B cell (primary cell): Measurements from ENCODE around the gene RBP3. TPM values are rescaled to one million over a fixed set of nuclear protein-coding genes. Genes with fewer than 3 reads are reported as not detected.

Experiments used
- ATAC-seq: fragments of 200-7000 bp; cut with Tn5 transposase; one replicate; pipeline ENCODE4 v1.10.0; 2021; ENCODE audit warnings: low read depth, mild to moderate bottlenecking, moderate number of reproducible peaks, moderate library complexity
- CTCF ChIA-PET: fragments of 350-600 bp; sonication (Branson Sonifier 250); formaldehyde crosslinking; loops from one replicate; lab custom pipeline; 2021; ENCODE audit warnings: antibody characterized with exemption, inconsistent platforms; lab: Charles Lee
- POLR2A ChIA-PET: fragments of 350-600 bp; sonication (Branson Sonifier 250); formaldehyde crosslinking; loops from one replicate; lab custom pipeline; 2021; ENCODE audit warnings: antibody characterized with exemption; lab: Charles Lee
- DNase-seq: peaks from one replicate; pipeline ENCODE4 v3.0.0; 2013
- H2AFZ ChIP-seq: 2 replicates; pipeline ENCODE4 v1.6.1; 2012; ENCODE audit warnings: mild to moderate bottlenecking, low read depth, low read length; ENCODE audit not compliant: insufficient read depth, poor library complexity, severe bottlenecking
- H3K27ac ChIP-seq, 2 donors: 1 replicate in 1 of 2; 2 replicates in 1 of 2; pipeline ENCODE4 v1.5.1; 2012 to 2013; ENCODE audit warnings: low read length in 2 of 2, mild to moderate bottlenecking in 2 of 2, moderate library complexity in 1 of 2
- H3K27me3 ChIP-seq, 4 experiments: fragments of 200-600 bp in 1 of 4; sonication (generic) in 1 of 4; replicated peaks in 1 of 4; 1 replicate in 2 of 4; 2 replicates in 2 of 4; pipeline versions ENCODE4 v1.6.1 to v1.7.0; 2013 to 2016; ENCODE audit warnings: low read length in 3 of 4, mild to moderate bottlenecking in 2 of 4, mixed read lengths in 1 of 4, moderate library complexity in 1 of 4; ENCODE audit not compliant: insufficient read depth in 4 of 4, control insufficient read depth in 3 of 4; ENCODE audit errors: control extremely low read depth in 1 of 4
- H3K36me3 ChIP-seq, 2 experiments: replicated peaks in 1 of 2; 1 replicate in 1 of 2; 2 replicates in 1 of 2; pipeline versions ENCODE4 v1.6.1 to v1.7.1; 2013; ENCODE audit warnings: low read length in 1 of 2; ENCODE audit not compliant: insufficient read depth in 2 of 2, control insufficient read depth in 1 of 2; ENCODE audit errors: control extremely low read depth in 1 of 2, extremely low read depth in 1 of 2
- H3K4me1 ChIP-seq, 2 donors: fragments of 200-600 bp in 1 of 2; sonication (generic) in 1 of 2; 1 replicate in 1 of 2; 2 replicates in 1 of 2; pipeline versions ENCODE4 v1.5.1 to v1.6.1; 2013 to 2017; ENCODE audit warnings: low read length in 2 of 2; ENCODE audit not compliant: control insufficient read depth in 2 of 2, insufficient read depth in 2 of 2
- H3K4me2 ChIP-seq: replicated peaks from 2 replicates; pipeline ENCODE3; 2012; ENCODE audit warnings: mild to moderate bottlenecking, low read depth, low read length; ENCODE audit not compliant: poor library complexity, severe bottlenecking
- H3K4me3 ChIP-seq, 5 experiments: fragments of 200-600 bp in 1 of 5; sonication (generic) in 1 of 5; 1 replicate in 3 of 5; 2 replicates in 2 of 5; pipeline versions ENCODE4 v1.5.1 to v1.7.0; 2011 to 2016; ENCODE audit warnings: low read length in 4 of 5, mild to moderate bottlenecking in 4 of 5, low read depth in 2 of 5, control low read depth in 1 of 5, moderate library complexity in 1 of 5; ENCODE audit not compliant: insufficient read depth in 1 of 5; ENCODE audit errors: control extremely low read depth in 1 of 5, extremely low read depth in 1 of 5
- H3K79me2 ChIP-seq: fragments of 200-600 bp; sonication (generic); one replicate; pipeline ENCODE4 v1.6.0; 2016; ENCODE audit warnings: low read length; ENCODE audit not compliant: control insufficient read depth, insufficient read depth
- H3K9ac ChIP-seq: fragments of 200-600 bp; sonication (generic); 2 replicates; pipeline ENCODE4 v1.6.1; 2017; ENCODE audit warnings: mild to moderate bottlenecking, low read length, moderate library complexity
- H3K9me3 ChIP-seq, 3 donors: one replicate each; pipeline versions ENCODE4 v1.6.1 to v1.7.1; 2013; ENCODE audit warnings: low read length in 2 of 3; ENCODE audit not compliant: control insufficient read depth in 2 of 3, insufficient read depth in 1 of 3; ENCODE audit errors: control extremely low read depth in 1 of 3
- H4K20me1 ChIP-seq: 2 replicates; pipeline ENCODE4 v1.6.0; 2012; ENCODE audit warnings: mild to moderate bottlenecking, low read length; ENCODE audit not compliant: insufficient read depth, control insufficient read depth, poor library complexity, severe bottlenecking
- H3K27ac Mint-ChIP-seq: one replicate; pipeline ENCODE4 v1.8.0; 2021; ENCODE audit warnings: mixed read lengths
- H3K27me3 Mint-ChIP-seq: one replicate; pipeline ENCODE4 v1.8.0; 2021; ENCODE audit warnings: mixed read lengths
- H3K4me1 Mint-ChIP-seq: one replicate; pipeline ENCODE4 v1.8.0; 2021; ENCODE audit warnings: mixed read lengths
- H3K4me3 Mint-ChIP-seq: one replicate; pipeline ENCODE4 v1.8.0; 2021; ENCODE audit warnings: mixed read lengths
- H3K9me3 Mint-ChIP-seq: one replicate; pipeline ENCODE4 v1.8.0; 2022; ENCODE audit warnings: mixed read lengths; ENCODE audit not compliant: insufficient read depth
- CTCF ChIP-seq: fragments of 200-600 bp; IDR thresholded peaks from one replicate; pipeline ENCODE4 v1.8.0; 2022; ENCODE audit warnings: antibody characterized with exemption, mild to moderate bottlenecking
- EZH2 ChIP-seq: IDR thresholded peaks from 2 replicates; pipeline ENCODE4 v1.6.1; 2012; ENCODE audit warnings: borderline replicate concordance, low read depth, mild to moderate bottlenecking, moderate library complexity, low read length; ENCODE audit not compliant: insufficient read depth, poor library complexity, severe bottlenecking
- WGBS: methylation state at CpG from one replicate; pipeline ENCODE4 v1.1.5; 2013; ENCODE audit warnings: missing lambda C conversion rate; ENCODE audit not compliant: insufficient coverage; 5-methylcytosine and 5-hydroxymethylcytosine counted together
- intact Hi-C: fragments of 100-400 bp; cut with micrococcal nuclease; formaldehyde crosslinking; loops from one replicate; pipeline ENCODE4 v1.10.0; 2022
- polyA plus RNA-seq: library from polyadenylated mRNA; depleted of rRNA; stranded (reverse); fragments of >200 nt; gene quantifications from 2 replicates; pipeline ENCODE4 v1.2.3, GENCODE V29; 2012
- total RNA-seq, 2 donors: library from RNA; stranded (reverse); fragments of 120-200 nt in 1 of 2; gene quantifications; 1 replicate in 1 of 2; 2 replicates in 1 of 2; pipeline versions ENCODE4 v1.2.3 to v1.2.4, GENCODE V29; 2013 to 2022

The RBP3 gene
- total and polyA plus RNA-seq, 2 donors (not counting 1 experiment from before 2014, with no cell fraction given) = not detected

GRCh38 chr10:47335906-47336305 lies 12.3 kb upstream of the RBP3 start:
- DNase-seq = no peak
- Histone ChIP-seq H3K36me3 (no peaks in the 10 kb centered on the region), H2AFZ (no peak overlapping the region), H3K27ac (no peak overlapping the region), H3K79me2 (no peaks in the 10 kb centered on the region), H3K4me1 (peaks cover 5 to 6% of the 10 kb centered on the region in 2 donors), H4K20me1 (no peaks in the 10 kb centered on the region), H3K4me2 (no peak overlapping the region), H3K27me3 (peaks cover 0 to 3% (median 0%) of the 10 kb centered on the region in 4 experiments), H3K4me3 (no peak overlapping the region), H3K9me3 (no peaks in the 10 kb centered on the region), H3K9ac (no peak overlapping the region)
- no peak for ATAC-seq
- H3K4me3 Mint-ChIP-seq = no peak overlapping the region
- no peak for TF ChIP-seq EZH2
- no peak for TF ChIP-seq CTCF
- 85% methylated on average over 5 of the region's 5 CpGs for WGBS
- H3K27ac Mint-ChIP-seq = no peak overlapping the region
- intact Hi-C loops = no loop called here
- POLR2A ChIA-PET = no interaction called here
- no peaks in the 10 kb centered on the region for H3K9me3 Mint-ChIP-seq
- CTCF ChIA-PET = no interaction called here
- H3K27me3 Mint-ChIP-seq = peaks cover 41% of the 10 kb centered on the region
- H3K4me1 Mint-ChIP-seq = peaks cover 7% of the 10 kb centered on the region

- H3K27ac ChIP-seq = no peak overlapping the region
- DNase-seq = no peak
- Mint-ChIP-seq H3K4me1 (peaks cover 7% of the 10 kb centered on the region), H3K4me3 (no peak overlapping the region), H3K9me3 (no peaks in the 10 kb centered on the region), H3K27me3 (peaks cover 42% of the 10 kb centered on the region), H3K27ac (no peak overlapping the region)
- no peaks in the 10 kb centered on the region for H3K9me3 ChIP-seq
- no peak overlapping the region for H3K4me2 ChIP-seq
- TF ChIP-seq EZH2 (no peak), CTCF (no peak)
- ChIA-PET CTCF (no interaction called here), POLR2A (no interaction called here)
- no peak overlapping the region for H2AFZ ChIP-seq
- H3K4me3 ChIP-seq = no peak overlapping the region
- intact Hi-C loops = no loop called here
- 97% methylated on average over 10 of the region's 15 CpGs for WGBS
- H3K4me1 ChIP-seq = peaks cover 5 to 6% of the 10 kb centered on the region in 2 donors
- H4K20me1 ChIP-seq = no peaks in the 10 kb centered on the region
- H3K27me3 ChIP-seq = peaks cover 0 to 3% (median 0%) of the 10 kb centered on the region in 4 experiments
- no peak overlapping the region for H3K9ac ChIP-seq
- no peaks in the 10 kb centered on the region for H3K36me3 ChIP-seq
- no peaks in the 10 kb centered on the region for H3K79me2 ChIP-seq
- ATAC-seq = no peak
Observed at GRCh38 chr10:47336387-47337134, 11.6 kb upstream of the RBP3 start.
